GM15510 (cell line): ENCODE results near the gene NR6A1.

ENCODE experiments used
- POLR2A ChIP-seq: IDR thresholded peaks from 3 replicates; pipeline ENCODE4 v1.6.1; 2011; ENCODE audit warnings: borderline replicate concordance; ENCODE audit not compliant: insufficient read length; ENCODE audit errors: extremely low read depth

NR6A1 gene

DNA sequence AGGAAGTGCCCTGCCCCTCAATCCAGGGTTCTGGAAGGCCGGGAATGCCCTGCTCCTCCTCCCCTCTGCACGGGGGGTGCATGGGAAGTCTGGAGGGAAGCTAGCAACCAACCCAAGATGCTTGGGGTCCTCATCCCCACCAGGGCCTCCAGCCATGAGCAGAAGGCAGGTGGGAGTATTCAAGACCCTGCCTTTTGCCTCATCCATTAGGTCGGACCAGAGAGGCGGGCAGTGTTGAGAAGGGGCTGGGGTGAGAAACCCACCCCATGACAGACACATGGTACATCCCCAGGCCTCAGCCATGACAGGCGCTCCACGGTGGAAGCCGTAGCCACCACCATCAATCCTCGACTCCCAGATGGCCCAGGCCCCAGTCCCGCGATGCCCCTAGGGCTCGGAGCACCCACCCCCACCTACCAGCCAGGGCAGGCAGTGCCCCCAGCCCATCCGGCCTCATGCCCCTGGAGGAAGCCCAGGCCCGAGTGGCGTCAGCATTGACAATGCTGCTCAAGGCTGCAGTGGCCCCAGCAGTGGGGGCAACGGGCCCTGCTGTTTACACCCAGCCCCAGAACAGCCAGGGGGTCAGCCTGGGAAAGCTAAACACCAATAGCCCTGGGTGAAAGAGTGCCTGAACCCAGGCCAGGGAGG, 272.5 kb downstream of the NR6A1 start:
- TF ChIP-seq POLR2A: no peak

DNA sequence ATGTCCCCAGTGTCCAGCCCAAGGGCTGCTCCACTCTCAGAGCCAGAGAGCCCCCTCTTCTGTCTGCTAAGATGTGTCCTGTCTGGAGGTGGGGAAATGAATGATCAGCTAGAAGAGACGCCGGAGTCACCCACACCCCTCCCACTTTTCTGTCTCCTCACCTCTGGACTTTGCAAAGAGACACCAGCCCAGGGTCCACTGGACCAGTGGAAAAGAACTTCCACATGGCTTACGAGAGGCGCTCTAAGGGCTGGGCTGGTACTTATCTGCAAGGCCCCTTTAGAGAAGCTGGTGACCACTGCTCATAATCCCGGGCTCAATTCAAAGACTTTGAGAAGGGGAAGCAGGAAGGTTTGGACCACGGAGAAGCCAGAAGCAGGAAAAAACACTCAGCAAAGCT, 273.1 kb downstream of the NR6A1 start:
- no peak for TF ChIP-seq POLR2A

DNA sequence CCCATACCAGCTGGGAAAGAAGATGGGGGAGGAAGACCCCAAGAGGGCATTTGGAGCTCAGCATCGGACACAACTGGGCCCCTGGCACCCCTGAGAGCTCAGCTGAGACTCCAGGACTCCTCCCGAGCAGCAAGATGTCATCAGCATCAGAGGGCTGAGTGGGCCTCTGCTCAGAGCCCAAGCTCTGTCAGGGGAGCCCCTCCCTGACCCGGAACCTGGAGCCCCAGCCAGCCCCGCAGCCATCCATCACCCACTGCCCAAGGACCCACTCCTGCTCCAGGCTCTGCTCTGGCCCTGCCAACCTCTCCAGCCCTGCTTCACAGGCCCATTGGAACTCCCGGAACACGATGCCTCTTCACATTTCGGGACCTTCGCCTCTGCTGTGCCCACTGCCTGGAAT, 273.7 kb downstream of the NR6A1 start:
- TF ChIP-seq POLR2A: no peak

DNA sequence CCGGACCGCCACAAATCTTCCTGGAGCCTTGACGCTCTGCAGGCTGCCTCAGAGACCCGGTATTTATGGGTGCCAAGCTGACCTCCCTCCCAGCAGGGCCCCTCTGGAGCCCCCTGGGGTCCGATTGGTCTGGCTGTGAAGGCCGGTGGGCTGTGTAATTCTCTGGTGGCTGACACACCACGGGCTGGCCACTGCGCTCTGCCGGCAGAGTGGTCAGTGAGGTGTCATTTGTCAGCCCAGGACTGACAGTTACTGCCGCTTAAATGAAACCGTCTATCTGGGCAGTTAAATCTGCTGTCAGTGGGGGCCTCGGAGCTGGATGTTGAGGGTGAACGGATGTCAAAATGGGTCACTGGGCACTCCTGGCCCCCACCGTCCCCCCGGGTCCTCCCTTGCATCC, 274.6 kb downstream of the NR6A1 start:
- TF ChIP-seq POLR2A: no peak

DNA sequence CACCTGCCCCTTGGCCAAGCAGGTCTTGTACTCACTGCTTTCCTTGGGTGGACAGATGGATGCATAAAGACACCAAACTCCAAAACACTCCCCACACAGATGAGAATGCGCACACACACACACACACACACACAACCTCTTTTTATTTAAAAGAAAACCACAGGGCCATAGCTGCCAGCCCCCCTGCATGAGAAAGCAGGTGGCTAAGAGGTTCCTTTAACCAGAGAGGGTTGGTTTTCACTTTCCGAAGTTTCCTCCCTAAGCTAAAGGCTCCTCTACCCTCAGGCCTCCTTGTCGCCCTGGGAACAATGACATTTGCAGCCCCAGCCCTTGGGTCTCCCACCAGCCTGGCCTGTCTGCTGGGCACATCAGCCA, 275.0 kb downstream of the NR6A1 start:
- no peak for TF ChIP-seq POLR2A

DNA sequence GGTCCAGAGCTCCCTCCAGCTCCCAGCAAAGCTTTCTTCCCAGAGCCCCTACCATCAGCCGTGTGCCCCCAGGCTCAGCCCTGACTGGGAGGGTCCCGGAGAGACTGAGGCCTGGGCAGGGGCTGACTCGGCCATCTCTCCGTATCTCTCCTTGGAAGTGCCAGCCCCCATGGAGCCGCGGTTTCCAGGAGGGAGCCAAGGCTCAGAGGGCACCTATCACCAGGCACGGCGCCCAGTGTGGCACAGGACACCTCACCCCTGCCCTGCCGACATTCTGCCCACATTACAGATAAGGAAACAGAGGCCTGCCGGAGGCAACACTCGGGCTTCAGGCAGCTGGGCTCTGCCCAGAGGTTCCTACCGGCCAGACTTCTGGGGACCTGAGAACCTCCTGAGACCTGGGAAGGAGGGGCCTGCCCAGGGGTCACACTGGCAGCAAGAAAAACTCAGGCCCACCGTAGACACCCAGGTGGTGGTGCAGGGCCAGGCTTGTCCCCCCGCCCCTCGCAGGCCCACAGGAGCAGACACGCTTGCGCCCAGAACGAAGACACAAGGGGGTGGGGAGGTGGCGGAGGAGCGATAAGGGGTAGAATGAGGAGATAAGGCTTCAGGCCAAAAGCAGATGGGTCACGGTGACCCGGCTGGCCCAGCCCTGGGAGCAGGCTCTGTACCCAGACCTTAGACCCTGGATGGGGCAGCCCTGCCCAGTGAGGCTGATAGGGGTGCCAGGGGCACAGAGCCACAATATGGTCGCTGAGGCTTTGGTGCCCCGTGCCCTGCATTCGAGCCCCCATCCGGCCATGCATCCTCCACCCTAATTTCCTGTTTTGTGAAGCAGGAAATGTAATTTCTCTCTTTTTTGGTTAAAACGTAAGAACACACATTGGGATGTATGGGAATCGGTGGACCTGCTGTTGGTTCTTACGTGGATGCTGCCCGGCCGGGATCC, 275.7 kb downstream of the NR6A1 start:
- TF ChIP-seq POLR2A: no peak

DNA sequence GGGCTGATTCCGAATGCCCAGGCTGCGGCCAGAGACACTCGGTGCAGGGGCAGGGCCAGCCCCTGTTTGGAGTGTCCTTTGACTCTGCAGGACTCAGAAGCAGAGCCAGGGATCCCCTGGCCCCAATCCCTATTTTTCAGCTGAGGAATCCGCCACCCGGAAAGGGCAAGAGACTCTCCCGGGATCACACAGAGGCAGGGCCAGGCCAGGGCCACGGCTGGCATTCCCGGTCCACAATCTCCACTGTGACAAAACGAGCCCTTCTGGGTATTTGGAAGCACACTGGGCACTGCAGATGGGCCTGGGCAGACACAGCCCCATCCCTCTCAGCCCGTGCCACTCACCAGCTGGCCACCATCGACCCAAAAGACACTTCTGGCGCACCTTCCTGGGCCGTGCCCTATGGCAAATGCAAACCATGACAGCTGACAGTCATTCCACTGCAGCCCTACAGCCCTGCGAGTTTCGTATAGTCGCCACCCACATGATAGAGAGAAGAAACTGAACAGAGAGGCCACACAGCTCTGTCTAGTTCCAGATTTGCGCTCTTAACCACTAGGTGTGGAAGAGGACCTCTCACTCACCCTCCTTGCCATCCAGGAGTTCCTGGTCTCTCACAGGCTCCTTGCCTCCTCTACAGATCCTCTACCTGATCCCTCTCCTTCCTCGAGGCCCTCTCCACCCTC, 277.2 kb downstream of the NR6A1 start:
- TF ChIP-seq POLR2A: no peak

DNA sequence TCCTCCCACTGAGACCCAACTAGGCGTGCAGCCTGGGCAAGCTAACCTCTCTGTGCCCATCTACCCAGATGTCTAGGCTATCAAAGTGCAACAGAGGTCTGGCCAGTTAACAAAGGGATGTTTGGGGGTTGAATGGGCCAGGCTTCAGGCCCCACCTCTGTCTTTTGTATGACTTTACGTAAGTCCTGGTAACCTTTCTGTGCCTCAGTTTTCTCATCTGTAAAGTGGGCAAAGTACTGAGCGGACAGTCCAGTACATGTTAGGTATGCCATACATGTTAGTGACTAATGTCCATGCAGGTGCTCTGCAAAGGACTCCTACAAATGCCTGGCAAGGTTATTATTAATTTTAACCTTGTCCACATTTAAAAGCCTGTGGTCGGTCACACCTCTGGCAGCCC, 277.9 kb downstream of the NR6A1 start:
- TF ChIP-seq POLR2A: no peak

DNA sequence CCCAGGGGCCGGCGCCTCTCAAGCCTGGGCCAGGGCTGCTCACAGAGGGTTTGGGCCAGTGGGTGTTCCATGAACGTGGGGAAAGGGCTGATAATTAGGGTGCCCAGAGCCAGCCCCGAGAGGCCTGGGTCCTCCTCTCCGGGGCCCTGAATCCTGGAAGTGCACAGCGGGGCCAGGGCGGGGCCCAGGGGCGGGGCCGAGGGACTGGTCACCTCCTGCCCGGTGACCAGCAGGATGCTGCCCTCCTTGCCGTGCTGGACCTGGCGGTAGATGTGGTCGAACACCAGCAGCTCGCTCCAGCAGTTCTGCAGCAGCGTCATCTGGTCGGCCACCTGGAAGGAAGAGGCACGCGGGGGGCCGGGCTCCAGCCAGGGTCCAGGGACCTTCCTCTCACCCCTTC, 278.3 kb downstream of the NR6A1 start:
- no peak for TF ChIP-seq POLR2A

DNA sequence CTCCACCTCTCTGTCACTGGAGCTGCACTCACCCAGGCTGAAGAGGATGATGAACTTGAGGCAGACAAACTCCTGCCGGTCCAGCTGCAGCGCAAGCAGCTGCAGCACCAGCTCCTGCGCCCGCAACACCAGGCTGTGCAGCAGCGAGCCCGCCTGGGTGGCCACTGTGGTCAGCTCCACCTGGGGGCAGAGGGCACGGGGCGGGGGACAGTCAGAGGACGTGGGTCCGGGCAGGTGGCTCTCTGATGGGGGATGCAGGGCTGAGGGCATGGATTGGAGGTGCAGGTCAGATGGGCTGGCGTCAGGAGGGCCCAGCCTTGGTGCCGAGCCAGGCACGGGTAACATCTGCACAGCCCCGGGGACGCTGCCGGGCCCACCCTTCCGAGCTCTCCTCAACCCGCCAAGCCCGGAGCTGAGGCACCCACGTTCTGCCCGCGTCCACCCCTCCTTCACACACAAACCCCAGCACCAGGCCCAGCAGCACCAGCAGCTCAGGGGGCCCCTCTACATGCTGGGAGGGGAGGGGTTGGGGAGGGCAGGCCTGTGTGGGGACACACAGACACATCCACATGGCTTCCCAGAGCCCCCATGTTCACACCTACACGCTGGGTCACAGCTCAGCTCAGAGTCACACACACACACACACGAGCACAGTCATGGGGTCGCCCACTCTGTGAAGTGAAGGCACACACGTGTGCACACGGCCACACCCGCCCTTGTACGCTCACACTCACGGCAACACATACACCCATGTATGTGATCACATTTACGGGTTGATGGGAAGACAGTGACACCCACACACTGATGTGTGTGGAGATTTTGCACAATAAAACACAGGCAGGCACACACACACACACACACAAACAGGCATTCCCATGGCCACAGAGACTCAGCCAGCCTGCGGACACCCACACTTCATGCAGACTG, 279.8 kb downstream of the NR6A1 start:
- no peak for TF ChIP-seq POLR2A

DNA sequence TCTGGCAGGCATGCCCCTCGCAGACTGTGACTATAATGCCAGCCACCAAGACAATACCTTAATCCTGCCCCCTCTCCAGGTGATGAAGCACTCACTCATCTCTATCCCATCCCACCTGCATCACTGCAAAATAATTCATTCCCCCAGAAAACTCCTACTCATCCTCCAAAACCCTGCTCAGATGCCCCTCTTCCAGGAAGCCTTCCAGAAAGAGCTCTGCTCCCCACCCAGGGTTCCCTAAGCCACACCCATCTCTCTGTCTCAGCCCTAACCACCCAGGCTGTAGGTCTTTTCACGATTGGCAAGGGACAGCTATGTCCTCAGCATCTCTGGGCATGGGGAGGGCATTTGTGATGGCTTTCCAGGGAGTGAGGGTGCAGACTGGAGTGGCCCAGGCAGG, 281.1 kb downstream of the NR6A1 start:
- TF ChIP-seq POLR2A: no peak

DNA sequence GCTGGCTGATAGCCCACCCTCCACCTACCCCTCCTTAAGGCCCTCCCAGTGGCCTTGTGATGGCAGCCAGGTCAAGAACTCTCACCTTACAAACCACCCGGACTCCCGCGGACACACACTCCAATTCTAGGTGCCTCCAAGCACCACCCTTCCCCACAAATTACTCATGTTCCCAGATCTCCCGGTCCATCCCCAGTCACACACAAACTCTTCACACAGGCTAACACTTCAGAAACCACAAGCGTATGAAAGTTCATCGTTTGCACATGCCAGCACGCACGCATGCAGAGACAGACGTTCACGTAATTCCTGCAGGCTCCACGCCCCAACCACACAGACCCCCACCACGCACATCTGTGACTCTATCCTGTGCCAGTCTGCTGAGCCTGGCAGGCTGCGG, 281.9 kb downstream of the NR6A1 start:
- no peak for TF ChIP-seq POLR2A

DNA sequence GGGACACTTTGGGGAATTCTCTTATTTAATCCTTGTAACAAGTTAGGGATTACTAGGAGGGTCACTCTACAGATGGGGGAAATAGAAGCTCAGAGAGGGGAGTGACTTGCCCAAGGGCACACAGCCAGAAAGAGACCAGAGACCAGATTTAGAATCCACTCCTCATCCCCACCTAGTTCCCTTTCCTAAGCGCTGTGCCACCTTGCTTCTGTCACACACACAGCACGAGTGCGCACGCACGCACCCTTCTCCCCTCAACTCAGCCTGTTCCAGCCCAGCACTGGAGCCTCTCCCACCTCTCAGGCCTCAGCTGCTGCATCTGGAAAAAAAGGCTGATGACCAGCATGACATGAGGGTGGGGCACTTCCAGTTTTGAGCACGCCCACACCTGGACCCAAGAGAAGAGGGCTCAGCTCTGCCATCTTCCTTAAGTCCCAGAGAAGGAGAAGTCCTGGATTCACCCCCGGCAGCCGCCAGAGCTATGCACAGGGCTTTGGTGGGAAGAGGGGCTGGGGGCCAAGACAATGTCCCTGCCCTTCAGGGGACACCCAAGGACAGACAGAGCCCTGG, 282.4 kb downstream of the NR6A1 start:
- TF ChIP-seq POLR2A: no peak
